ENCODE measurements around the gene TNFRSF1B. TPM values are rescaled to one million over a fixed set of nuclear protein-coding genes. Genes with fewer than 3 reads are reported as not detected.
A peak's percentile ranks its signal among the peaks of the same experiment; 100 is the strongest.

TNFRSF1B gene
- total and polyA plus RNA-seq, 9 of the 15 experiments (the other 6 are each of a cell fraction or from before 2014, with no cell fraction given): 8.8 to 91.3 (median 36.0) TPM

DNA sequence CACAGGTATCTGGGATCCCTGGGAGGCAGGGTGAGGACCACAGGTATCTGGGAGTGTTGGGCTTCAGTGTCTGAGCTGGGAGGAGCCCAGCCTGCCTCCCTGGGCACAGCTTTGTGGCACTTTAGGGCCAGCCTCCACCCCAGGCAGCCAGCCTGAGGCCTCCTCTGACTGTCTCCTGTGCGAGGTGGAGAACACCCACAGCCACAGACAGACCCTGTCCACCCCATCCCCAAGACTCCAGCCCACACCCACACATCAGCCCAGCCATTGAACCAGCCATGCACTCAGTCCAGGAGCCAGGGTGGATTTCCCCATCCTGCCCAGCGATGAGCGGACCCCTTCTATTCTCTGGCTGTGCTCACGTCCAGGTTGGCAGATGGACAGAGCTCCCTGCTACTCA is 21.8 kb upstream of the TNFRSF1B start:
- no peaks in the 10 kb centered on the region for H4K20me1 ChIP-seq (replicated peaks; ENCODE audit: control insufficient read depth, insufficient read depth, low read length)
- H3K27me3 ChIP-seq (ENCODE audit: control insufficient read depth in 2 of 2, insufficient read depth in 2 of 2, low read length in 2 of 2): no peaks in the 10 kb centered on the region
- no TSS peak for BruUV-seq (replicated peaks)
- no peaks in the 10 kb centered on the region for H3K79me2 ChIP-seq (ENCODE audit: control insufficient read depth, insufficient read depth, low read length)
- DNase-seq (ENCODE audit: extremely low read depth in 1 of 4, low spot score in 3 of 4): no peak
- WGBS (ENCODE audit: insufficient coverage, low coverage, missing lambda C conversion rate): 76% methylated on average over 4 of the region's 4 CpGs
- H3K9me1 ChIP-seq (ENCODE audit: control insufficient read depth, insufficient read depth, low read length): no peaks in the 10 kb centered on the region
- H3K9me3 ChIP-seq (replicated peaks; ENCODE audit: control insufficient read depth, insufficient read depth, low read depth, low read length): no peaks in the 10 kb centered on the region
- no peak overlapping the region for H3K27ac ChIP-seq (ENCODE audit: extremely low read depth, low read depth, low read length)
- TF ChIP-seq PTBP1 (IDR thresholded peaks at IDR 0.05; ENCODE audit: low read depth, low read length) (no peak), KAT2B (IDR thresholded peaks at IDR 0.05; ENCODE audit: low read depth, low read length) (no peak), POLR2G (IDR thresholded peaks at IDR 0.05; ENCODE audit: low read depth, low read length) (peak; percentile 38; the same call in 1 of the 2 replicates), MCM2 (IDR thresholded peaks at IDR 0.05; ENCODE audit: low read depth) (no peak), FOXP1 (CRISPR knock-in tag; IDR thresholded peaks at IDR 0.05) (no peak)
- TF ChIP-seq, protein P1, sequence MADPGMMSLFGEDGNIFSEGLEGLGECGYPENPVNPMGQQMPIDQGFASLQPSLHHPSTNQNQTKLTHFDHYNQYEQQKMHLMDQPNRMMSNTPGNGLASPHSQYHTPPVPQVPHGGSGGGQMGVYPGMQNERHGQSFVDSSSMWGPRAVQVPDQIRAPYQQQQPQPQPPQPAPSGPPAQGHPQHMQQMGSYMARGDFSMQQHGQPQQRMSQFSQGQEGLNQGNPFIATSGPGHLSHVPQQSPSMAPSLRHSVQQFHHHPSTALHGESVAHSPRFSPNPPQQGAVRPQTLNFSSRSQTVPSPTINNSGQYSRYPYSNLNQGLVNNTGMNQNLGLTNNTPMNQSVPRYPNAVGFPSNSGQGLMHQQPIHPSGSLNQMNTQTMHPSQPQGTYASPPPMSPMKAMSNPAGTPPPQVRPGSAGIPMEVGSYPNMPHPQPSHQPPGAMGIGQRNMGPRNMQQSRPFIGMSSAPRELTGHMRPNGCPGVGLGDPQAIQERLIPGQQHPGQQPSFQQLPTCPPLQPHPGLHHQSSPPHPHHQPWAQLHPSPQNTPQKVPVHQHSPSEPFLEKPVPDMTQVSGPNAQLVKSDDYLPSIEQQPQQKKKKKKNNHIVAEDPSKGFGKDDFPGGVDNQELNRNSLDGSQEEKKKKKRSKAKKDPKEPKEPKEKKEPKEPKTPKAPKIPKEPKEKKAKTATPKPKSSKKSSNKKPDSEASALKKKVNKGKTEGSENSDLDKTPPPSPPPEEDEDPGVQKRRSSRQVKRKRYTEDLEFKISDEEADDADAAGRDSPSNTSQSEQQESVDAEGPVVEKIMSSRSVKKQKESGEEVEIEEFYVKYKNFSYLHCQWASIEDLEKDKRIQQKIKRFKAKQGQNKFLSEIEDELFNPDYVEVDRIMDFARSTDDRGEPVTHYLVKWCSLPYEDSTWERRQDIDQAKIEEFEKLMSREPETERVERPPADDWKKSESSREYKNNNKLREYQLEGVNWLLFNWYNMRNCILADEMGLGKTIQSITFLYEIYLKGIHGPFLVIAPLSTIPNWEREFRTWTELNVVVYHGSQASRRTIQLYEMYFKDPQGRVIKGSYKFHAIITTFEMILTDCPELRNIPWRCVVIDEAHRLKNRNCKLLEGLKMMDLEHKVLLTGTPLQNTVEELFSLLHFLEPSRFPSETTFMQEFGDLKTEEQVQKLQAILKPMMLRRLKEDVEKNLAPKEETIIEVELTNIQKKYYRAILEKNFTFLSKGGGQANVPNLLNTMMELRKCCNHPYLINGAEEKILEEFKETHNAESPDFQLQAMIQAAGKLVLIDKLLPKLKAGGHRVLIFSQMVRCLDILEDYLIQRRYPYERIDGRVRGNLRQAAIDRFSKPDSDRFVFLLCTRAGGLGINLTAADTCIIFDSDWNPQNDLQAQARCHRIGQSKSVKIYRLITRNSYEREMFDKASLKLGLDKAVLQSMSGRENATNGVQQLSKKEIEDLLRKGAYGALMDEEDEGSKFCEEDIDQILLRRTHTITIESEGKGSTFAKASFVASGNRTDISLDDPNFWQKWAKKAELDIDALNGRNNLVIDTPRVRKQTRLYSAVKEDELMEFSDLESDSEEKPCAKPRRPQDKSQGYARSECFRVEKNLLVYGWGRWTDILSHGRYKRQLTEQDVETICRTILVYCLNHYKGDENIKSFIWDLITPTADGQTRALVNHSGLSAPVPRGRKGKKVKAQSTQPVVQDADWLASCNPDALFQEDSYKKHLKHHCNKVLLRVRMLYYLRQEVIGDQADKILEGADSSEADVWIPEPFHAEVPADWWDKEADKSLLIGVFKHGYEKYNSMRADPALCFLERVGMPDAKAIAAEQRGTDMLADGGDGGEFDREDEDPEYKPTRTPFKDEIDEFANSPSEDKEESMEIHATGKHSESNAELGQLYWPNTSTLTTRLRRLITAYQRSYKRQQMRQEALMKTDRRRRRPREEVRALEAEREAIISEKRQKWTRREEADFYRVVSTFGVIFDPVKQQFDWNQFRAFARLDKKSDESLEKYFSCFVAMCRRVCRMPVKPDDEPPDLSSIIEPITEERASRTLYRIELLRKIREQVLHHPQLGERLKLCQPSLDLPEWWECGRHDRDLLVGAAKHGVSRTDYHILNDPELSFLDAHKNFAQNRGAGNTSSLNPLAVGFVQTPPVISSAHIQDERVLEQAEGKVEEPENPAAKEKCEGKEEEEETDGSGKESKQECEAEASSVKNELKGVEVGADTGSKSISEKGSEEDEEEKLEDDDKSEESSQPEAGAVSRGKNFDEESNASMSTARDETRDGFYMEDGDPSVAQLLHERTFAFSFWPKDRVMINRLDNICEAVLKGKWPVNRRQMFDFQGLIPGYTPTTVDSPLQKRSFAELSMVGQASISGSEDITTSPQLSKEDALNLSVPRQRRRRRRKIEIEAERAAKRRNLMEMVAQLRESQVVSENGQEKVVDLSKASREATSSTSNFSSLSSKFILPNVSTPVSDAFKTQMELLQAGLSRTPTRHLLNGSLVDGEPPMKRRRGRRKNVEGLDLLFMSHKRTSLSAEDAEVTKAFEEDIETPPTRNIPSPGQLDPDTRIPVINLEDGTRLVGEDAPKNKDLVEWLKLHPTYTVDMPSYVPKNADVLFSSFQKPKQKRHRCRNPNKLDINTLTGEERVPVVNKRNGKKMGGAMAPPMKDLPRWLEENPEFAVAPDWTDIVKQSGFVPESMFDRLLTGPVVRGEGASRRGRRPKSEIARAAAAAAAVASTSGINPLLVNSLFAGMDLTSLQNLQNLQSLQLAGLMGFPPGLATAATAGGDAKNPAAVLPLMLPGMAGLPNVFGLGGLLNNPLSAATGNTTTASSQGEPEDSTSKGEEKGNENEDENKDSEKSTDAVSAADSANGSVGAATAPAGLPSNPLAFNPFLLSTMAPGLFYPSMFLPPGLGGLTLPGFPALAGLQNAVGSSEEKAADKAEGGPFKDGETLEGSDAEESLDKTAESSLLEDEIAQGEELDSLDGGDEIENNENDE (IDR thresholded peaks at IDR 0.05; ENCODE audit: low read depth, low read length): no peak
- TF ChIP-seq, protein P2, sequence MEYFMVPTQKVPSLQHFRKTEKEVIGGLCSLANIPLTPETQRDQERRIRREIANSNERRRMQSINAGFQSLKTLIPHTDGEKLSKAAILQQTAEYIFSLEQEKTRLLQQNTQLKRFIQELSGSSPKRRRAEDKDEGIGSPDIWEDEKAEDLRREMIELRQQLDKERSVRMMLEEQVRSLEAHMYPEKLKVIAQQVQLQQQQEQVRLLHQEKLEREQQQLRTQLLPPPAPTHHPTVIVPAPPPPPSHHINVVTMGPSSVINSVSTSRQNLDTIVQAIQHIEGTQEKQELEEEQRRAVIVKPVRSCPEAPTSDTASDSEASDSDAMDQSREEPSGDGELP (CRISPR knock-in tag; IDR thresholded peaks at IDR 0.05; ENCODE audit: borderline replicate concordance): 0 out of 2 replicates have a peak, but pooled peaks have one; percentile 20
- H3K4me3 ChIP-seq: no peak overlapping the region
- peaks cover 23% of the 10 kb centered on the region; the same call in 1 of the 3 replicates for H3K36me3 ChIP-seq (ENCODE audit: control insufficient read depth, insufficient read depth, low read length)
- POLR2A ChIA-PET: interaction anchor here (0.7 kb wide), 3 partner anchors 20 to 37 kb away, joined by 4 to 5 read pairs (median 4); no protein-coding TSS in a partner anchor
- ATAC-seq: peak; percentile 11; the same call in 2 of the 3 replicates
- CTCF ChIA-PET (ENCODE audit: low intra/inter-chr PET ratio): no interaction called here
- H3K4me1 ChIP-seq (replicated peaks in 1 of 2; ENCODE audit: control insufficient read depth in 2 of 2, insufficient read depth in 2 of 2, low read length in 2 of 2): peaks cover 22 to 60% of the 10 kb centered on the region in 2 experiments
- in situ Hi-C loops (cut with MboI) (no loop called here), intact Hi-C loops (cut with micrococcal nuclease) (no loop called here)
- no peak overlapping the region for H2AFZ ChIP-seq (ENCODE audit: low read depth, low read length)
- no peak for FAIRE-seq
- H3K9ac ChIP-seq (ENCODE audit: insufficient read depth in 1 of 2, low read depth in 2 of 2, low read length in 2 of 2): peak overlapping the region in 1 of 2 experiments; percentile 61; a peak in 2 of 4 replicates
- H3K4me2 ChIP-seq (ENCODE audit: insufficient read depth, low read length): no peak overlapping the region
